ENCODE data around the gene CXCL1. TPM values are rescaled to one million over a fixed set of nuclear protein-coding genes. Genes with fewer than 3 reads are reported as not detected.
"Not testable (repeated sequence)": the region's sequence is repeated elsewhere in the genome, so short reads cannot be mapped to it uniquely, and the experiment has no call there.

The CXCL1 gene
- total and polyA plus RNA-seq, 2 donors (not counting 1 experiment from before 2014, with no cell fraction given), result 1.4 to 1.5 TPM

GRCh38 chr4:73896416-73896815 is 27.2 kb downstream of the CXCL1 start:
- H3K36me3 ChIP-seq (ENCODE audit: control insufficient read depth, insufficient read depth, low read length), result no peaks in the 10 kb centered on the region
- no peak overlapping the region for H3K4me2 ChIP-seq (ENCODE audit: extremely low read depth, insufficient read depth, low read length)
- no peaks in the 10 kb centered on the region for H4K20me1 ChIP-seq (ENCODE audit: control insufficient read depth, extremely low read depth, insufficient read depth, low read length)
- no peak overlapping the region for H3K27ac ChIP-seq (ENCODE audit: insufficient read depth, low read length)
- no peak for DNase-seq (ENCODE audit: low read depth in 2 of 2)
- no peaks in the 10 kb centered on the region for H3K79me2 ChIP-seq (ENCODE audit: control insufficient read depth, insufficient read depth, low read length)
- no peak overlapping the region for H3K9ac ChIP-seq (ENCODE audit: insufficient read depth, low read length)
- no peaks in the 10 kb centered on the region for H3K27me3 ChIP-seq (ENCODE audit: control insufficient read depth, insufficient read depth, low read length)
- no peak overlapping the region for H2AFZ ChIP-seq (ENCODE audit: low read length)
- H3K9me3 ChIP-seq (ENCODE audit: control insufficient read depth, insufficient read depth, low read depth, low read length), result no peaks in the 10 kb centered on the region
- no peak overlapping the region for H3K4me3 ChIP-seq (replicated peaks in 1 of 4; ENCODE audit: control extremely low read depth in 1 of 4, insufficient read depth in 1 of 4, low read depth in 3 of 4, low read length in 4 of 4)
- peaks cover 5% of the 10 kb centered on the region for H3K4me1 ChIP-seq (ENCODE audit: control insufficient read depth, extremely low read depth, insufficient read depth, low read length)
- no peak for TF ChIP-seq EZH2 (IDR thresholded peaks at IDR 0.05; ENCODE audit: low read length, missing control alignments)
- TF ChIP-seq, protein P1, sequence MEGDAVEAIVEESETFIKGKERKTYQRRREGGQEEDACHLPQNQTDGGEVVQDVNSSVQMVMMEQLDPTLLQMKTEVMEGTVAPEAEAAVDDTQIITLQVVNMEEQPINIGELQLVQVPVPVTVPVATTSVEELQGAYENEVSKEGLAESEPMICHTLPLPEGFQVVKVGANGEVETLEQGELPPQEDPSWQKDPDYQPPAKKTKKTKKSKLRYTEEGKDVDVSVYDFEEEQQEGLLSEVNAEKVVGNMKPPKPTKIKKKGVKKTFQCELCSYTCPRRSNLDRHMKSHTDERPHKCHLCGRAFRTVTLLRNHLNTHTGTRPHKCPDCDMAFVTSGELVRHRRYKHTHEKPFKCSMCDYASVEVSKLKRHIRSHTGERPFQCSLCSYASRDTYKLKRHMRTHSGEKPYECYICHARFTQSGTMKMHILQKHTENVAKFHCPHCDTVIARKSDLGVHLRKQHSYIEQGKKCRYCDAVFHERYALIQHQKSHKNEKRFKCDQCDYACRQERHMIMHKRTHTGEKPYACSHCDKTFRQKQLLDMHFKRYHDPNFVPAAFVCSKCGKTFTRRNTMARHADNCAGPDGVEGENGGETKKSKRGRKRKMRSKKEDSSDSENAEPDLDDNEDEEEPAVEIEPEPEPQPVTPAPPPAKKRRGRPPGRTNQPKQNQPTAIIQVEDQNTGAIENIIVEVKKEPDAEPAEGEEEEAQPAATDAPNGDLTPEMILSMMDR (conservative IDR thresholded peaks at IDR 0.05 in 1 of 2, IDR thresholded peaks at IDR 0.05 in 1 of 2; ENCODE audit: low read depth in 1 of 2, low read length in 2 of 2), result no peak

- no peak overlapping the region for H3K4me3 ChIP-seq (replicated peaks in 1 of 4; ENCODE audit: control extremely low read depth in 1 of 4, insufficient read depth in 1 of 4, low read depth in 3 of 4, low read length in 4 of 4)
- TF ChIP-seq, protein P1 (conservative IDR thresholded peaks at IDR 0.05 in 1 of 2, IDR thresholded peaks at IDR 0.05 in 1 of 2; ENCODE audit: low read depth in 1 of 2, low read length in 2 of 2), result no peak
- no peak for TF ChIP-seq EZH2 (IDR thresholded peaks at IDR 0.05; ENCODE audit: low read length, missing control alignments)
- H3K27ac ChIP-seq (ENCODE audit: insufficient read depth, low read length), result no peak overlapping the region
- H3K9ac ChIP-seq (ENCODE audit: insufficient read depth, low read length), result no peak overlapping the region
- DNase-seq (ENCODE audit: low read depth in 2 of 2), result peak; percentile 65 to 82
- H3K79me2 ChIP-seq (ENCODE audit: control insufficient read depth, insufficient read depth, low read length), result no peaks in the 10 kb centered on the region
- peaks cover 3% of the 10 kb centered on the region for H3K4me1 ChIP-seq (ENCODE audit: control insufficient read depth, extremely low read depth, insufficient read depth, low read length)
- no peak overlapping the region for H2AFZ ChIP-seq (ENCODE audit: low read length)
- H4K20me1 ChIP-seq (ENCODE audit: control insufficient read depth, extremely low read depth, insufficient read depth, low read length), result no peaks in the 10 kb centered on the region
- no peak overlapping the region for H3K4me2 ChIP-seq (ENCODE audit: extremely low read depth, insufficient read depth, low read length)
- no peaks in the 10 kb centered on the region for H3K27me3 ChIP-seq (ENCODE audit: control insufficient read depth, insufficient read depth, low read length)
- H3K9me3 ChIP-seq (ENCODE audit: control insufficient read depth, insufficient read depth, low read depth, low read length), result no peaks in the 10 kb centered on the region
- H3K36me3 ChIP-seq (ENCODE audit: control insufficient read depth, insufficient read depth, low read length), result no peaks in the 10 kb centered on the region
These were observed 28.4 kb downstream of the CXCL1 start for GRCh38 chr4:73897380-73898136.

- not testable (repeated sequence) for H3K27ac ChIP-seq (ENCODE audit: insufficient read depth, low read length); H3K27me3 ChIP-seq (ENCODE audit: control insufficient read depth, insufficient read depth, low read length); H3K9ac ChIP-seq (ENCODE audit: insufficient read depth, low read length); H3K9me3 ChIP-seq (ENCODE audit: control insufficient read depth, insufficient read depth, low read depth, low read length); H2AFZ ChIP-seq (ENCODE audit: low read length); H3K79me2 ChIP-seq (ENCODE audit: control insufficient read depth, insufficient read depth, low read length); DNase-seq (ENCODE audit: low read depth in 2 of 2); H3K4me3 ChIP-seq (replicated peaks in 1 of 4; ENCODE audit: control extremely low read depth in 1 of 4, insufficient read depth in 1 of 4, low read depth in 3 of 4, low read length in 4 of 4); H3K4me2 ChIP-seq (ENCODE audit: extremely low read depth, insufficient read depth, low read length); H4K20me1 ChIP-seq (ENCODE audit: control insufficient read depth, extremely low read depth, insufficient read depth, low read length); H3K36me3 ChIP-seq (ENCODE audit: control insufficient read depth, insufficient read depth, low read length); H3K4me1 ChIP-seq (ENCODE audit: control insufficient read depth, extremely low read depth, insufficient read depth, low read length)
These were observed 30.1 kb downstream of the CXCL1 start for GRCh38 chr4:73899338-73899737.
